ENCODE data around the gene ZFAND5.

The ZFAND5 gene

GRCh38 chr9:72322678-72323077, 42.3 kb downstream of the ZFAND5 start:
- DNase-seq (ENCODE audit: low spot score) = no peak

- no peak for DNase-seq (ENCODE audit: low spot score)
Observed at GRCh38 chr9:72322259-72322658, 42.7 kb downstream of the ZFAND5 start.

- DNase-seq (ENCODE audit: low spot score) = peak; percentile 63
Observed at GRCh38 chr9:72315510-72316311, 49.3 kb downstream of the ZFAND5 start.

GRCh38 chr9:72315089-72315509, 49.9 kb downstream of the ZFAND5 start:
- peak; percentile 55 for DNase-seq (ENCODE audit: low spot score)

GRCh38 chr9:72313507-72313906, 51.5 kb downstream of the ZFAND5 start:
- DNase-seq (ENCODE audit: low spot score) = no peak

- DNase-seq (ENCODE audit: low spot score) = no peak
Observed at GRCh38 chr9:72312386-72312987, 52.5 kb downstream of the ZFAND5 start.

- DNase-seq (ENCODE audit: low spot score) = no peak
Observed at GRCh38 chr9:72309364-72310133, 55.5 kb downstream of the ZFAND5 start.

- no peak for DNase-seq (ENCODE audit: low spot score)
Observed at GRCh38 chr9:72306761-72307160, 58.2 kb downstream of the ZFAND5 start.

- DNase-seq (ENCODE audit: low spot score) = no peak
Observed at GRCh38 chr9:72305707-72306106, 59.3 kb downstream of the ZFAND5 start.

GRCh38 chr9:72305102-72305546, 59.9 kb downstream of the ZFAND5 start:
- no peak for DNase-seq (ENCODE audit: low spot score)

GRCh38 chr9:72304538-72304937, 60.5 kb downstream of the ZFAND5 start:
- no peak for DNase-seq (ENCODE audit: low spot score)

Data from GM03348 (cell line).